H1 (cell line): ENCODE data around the gene TXNDC15. TPM values are rescaled to one million over a fixed set of nuclear protein-coding genes. Genes with fewer than 3 reads are reported as not detected.

Experiments
- CTCF ChIA-PET: fragments of 300-600 bp; sonication (Branson Sonifier 250); formaldehyde crosslinking; loops from one replicate; lab custom pipeline; 2021; ENCODE audit not compliant: partially characterized antibody; lab: Charles Lee
- POLR2A ChIA-PET: fragments of 300-600 bp; sonication (Branson Sonifier 250); formaldehyde crosslinking; loops from one replicate; lab custom pipeline; 2021; ENCODE audit warnings: inconsistent platforms; ENCODE audit not compliant: partially characterized antibody; lab: Charles Lee
- DNase-seq, 2 experiments: peaks; one replicate each; pipeline versions ENCODE4 v3.0.0 to v3.0.0-alpha.2; 2010 to 2022; ENCODE audit warnings: low spot score in 2 of 2, low read depth in 1 of 2, mixed read lengths in 1 of 2
- FAIRE-seq: peaks from 2 replicates; lab custom pipeline; 2011; peaks lifted over from hg19 to GRCh38; lab: Jason Lieb, UNC
- H2AFZ ChIP-seq: 2 replicates; pipeline ENCODE4 v1.8.1; 2012; ENCODE audit warnings: low read length, inconsistent platforms
- H2AK5ac ChIP-seq: 2 replicates; pipeline ENCODE4 v1.6.1; 2013; ENCODE audit warnings: low read depth, low read length
- H2BK120ac ChIP-seq: replicated peaks from 2 replicates; pipeline ENCODE3; 2013; ENCODE audit warnings: low read depth, low read length, inconsistent platforms
- H2BK12ac ChIP-seq: 2 replicates; pipeline ENCODE4 v1.6.1; 2013; ENCODE audit warnings: low read depth, low read length
- H2BK15ac ChIP-seq: 2 replicates; pipeline ENCODE4 v1.6.1; 2013; ENCODE audit warnings: low read length
- H2BK20ac ChIP-seq: 2 replicates; pipeline ENCODE4 v1.6.1; 2013; ENCODE audit warnings: low read length
- H2BK5ac ChIP-seq: 2 replicates; pipeline ENCODE4 v1.6.1; 2013; ENCODE audit warnings: low read depth, low read length
- H3K14ac ChIP-seq: 2 replicates; pipeline ENCODE4 v1.6.1; 2013; ENCODE audit warnings: inconsistent platforms; ENCODE audit not compliant: insufficient read length
- H3K18ac ChIP-seq: 2 replicates; pipeline ENCODE4 v1.6.1; 2013; ENCODE audit warnings: low read length; ENCODE audit errors: extremely low read depth
- H3K23ac ChIP-seq: 2 replicates; pipeline ENCODE4 v1.6.1; 2013; ENCODE audit warnings: inconsistent platforms; ENCODE audit not compliant: insufficient read length
- H3K23me2 ChIP-seq: 2 replicates; pipeline ENCODE4 v1.6.1; 2013; ENCODE audit warnings: low read depth, low read length
- H3K27ac ChIP-seq: 2 replicates; pipeline ENCODE4 v1.6.1; 2011; ENCODE audit warnings: low read depth, low read length, inconsistent platforms
- H3K27me3 ChIP-seq, 4 experiments: replicated peaks in 1 of 4; 1 replicate in 1 of 4; 2 replicates in 3 of 4; pipeline versions ENCODE4 v1.6.1 to v1.8.1; 2011 to 2013; ENCODE audit warnings: low read length in 3 of 4, mild to moderate bottlenecking in 3 of 4, inconsistent platforms in 2 of 4, mixed read lengths in 2 of 4, moderate library complexity in 1 of 4; ENCODE audit not compliant: control insufficient read depth in 3 of 4, insufficient read depth in 3 of 4; ENCODE audit errors: extremely low read depth in 1 of 4
- H3K36me3 ChIP-seq, 4 experiments: 2 replicates each; pipeline versions ENCODE4 v1.6.1 to v1.8.1; 2011 to 2013; ENCODE audit warnings: mild to moderate bottlenecking in 4 of 4, low read length in 3 of 4, moderate library complexity in 2 of 4, control low read depth in 1 of 4, inconsistent platforms in 1 of 4; ENCODE audit not compliant: insufficient read depth in 4 of 4, control insufficient read depth in 2 of 4
- H3K4ac ChIP-seq: replicated peaks from 2 replicates; pipeline ENCODE3; 2013; ENCODE audit warnings: low read length, low read depth, mixed read lengths, inconsistent platforms; ENCODE audit not compliant: insufficient read length
- H3K4me1 ChIP-seq, 4 experiments: replicated peaks in 1 of 4; 1 replicate in 1 of 4; 2 replicates in 3 of 4; pipeline versions ENCODE4 v1.6.1 to v1.8.1; 2011 to 2013; ENCODE audit warnings: low read length in 3 of 4, inconsistent platforms in 2 of 4, mixed read lengths in 1 of 4; ENCODE audit not compliant: insufficient read depth in 4 of 4, control insufficient read depth in 3 of 4
- H3K4me2 ChIP-seq, 2 experiments: 2 replicates each; pipeline versions ENCODE4 v1.6.1 to v1.8.1; 2011 to 2013; ENCODE audit warnings: low read depth in 2 of 2, low read length in 2 of 2, control low read depth in 1 of 2, inconsistent platforms in 1 of 2, mild to moderate bottlenecking in 1 of 2; ENCODE audit not compliant: insufficient read depth in 1 of 2
- H3K4me3 ChIP-seq, 4 experiments: fragments of 200-600, 300-600 bp in 1 of 4; sonication (generic), shearing (Covaris generic), sonication (Bioruptor Twin) in 1 of 4; 2 replicates each; pipeline versions ENCODE4 v1.5.1 to v1.8.1; 2011 to 2016; ENCODE audit warnings: low read length in 4 of 4, low read depth in 3 of 4, control low read depth in 2 of 4, inconsistent platforms in 2 of 4, mild to moderate bottlenecking in 2 of 4, mixed read lengths in 1 of 4, moderate library complexity in 1 of 4; ENCODE audit not compliant: insufficient read depth in 2 of 4; ENCODE audit errors: extremely low read depth in 1 of 4
- H3K56ac ChIP-seq: replicated peaks from 2 replicates; pipeline ENCODE3; 2013; ENCODE audit warnings: low read depth, mild to moderate bottlenecking, mixed read lengths, low read length, inconsistent platforms; ENCODE audit not compliant: insufficient read length
- H3K79me1 ChIP-seq: 2 replicates; pipeline ENCODE4 v1.6.1; 2013; ENCODE audit warnings: low read depth, low read length, control low read depth
- H3K79me2 ChIP-seq, 2 experiments: 2 replicates each; pipeline versions ENCODE4 v1.6.1 to v1.8.1; 2012 to 2013; ENCODE audit warnings: low read length in 2 of 2, mild to moderate bottlenecking in 2 of 2, inconsistent platforms in 1 of 2; ENCODE audit not compliant: insufficient read depth in 2 of 2, control insufficient read depth in 1 of 2
- H3K9ac ChIP-seq, 4 experiments: replicated peaks in 1 of 4; 1 replicate in 1 of 4; 2 replicates in 3 of 4; pipeline versions ENCODE4 v1.6.1 to v1.8.1; 2011 to 2013; ENCODE audit warnings: low read depth in 3 of 4, low read length in 3 of 4, control low read depth in 2 of 4, mild to moderate bottlenecking in 2 of 4, moderate library complexity in 2 of 4, inconsistent platforms in 1 of 4; ENCODE audit errors: extremely low read depth in 1 of 4
- H3K9me3 ChIP-seq, 2 experiments: 2 replicates each; pipeline versions ENCODE4 v1.6.1 to v1.8.1; 2012 to 2013; ENCODE audit warnings: mild to moderate bottlenecking in 2 of 2, moderate library complexity in 2 of 2, control low read depth in 1 of 2, inconsistent platforms in 1 of 2, low read depth in 1 of 2, low read length in 1 of 2, mixed read lengths in 1 of 2; ENCODE audit not compliant: insufficient read depth in 2 of 2
- H4K20me1 ChIP-seq, 2 experiments: replicated peaks in 1 of 2; 2 replicates each; pipeline versions ENCODE3 to v1.8.1; 2011 to 2013; ENCODE audit warnings: inconsistent platforms in 2 of 2, low read length in 2 of 2, mild to moderate bottlenecking in 1 of 2; ENCODE audit not compliant: insufficient read depth in 2 of 2, control insufficient read depth in 1 of 2
- H4K5ac ChIP-seq: 2 replicates; pipeline ENCODE4 v1.6.1; 2013; ENCODE audit warnings: low read length, low read depth, mixed read lengths, inconsistent platforms; ENCODE audit not compliant: insufficient read length
- H4K8ac ChIP-seq: 2 replicates; pipeline ENCODE4 v1.8.0; 2013; ENCODE audit warnings: mild to moderate bottlenecking, moderate library complexity, low read length, inconsistent platforms; ENCODE audit not compliant: insufficient read depth; ENCODE audit errors: extremely low read depth
- H4K91ac ChIP-seq: replicated peaks from 2 replicates; pipeline ENCODE3; 2013; ENCODE audit warnings: low read length, mixed read lengths, inconsistent platforms; ENCODE audit not compliant: insufficient read length
- ASH2L ChIP-seq: fragments of 200-600, 300-600 bp; sonication (generic); IDR thresholded peaks from one replicate; pipeline ENCODE4 v1.7.1; 2017; ENCODE audit warnings: low read length
- E2F6 ChIP-seq: IDR thresholded peaks from 2 replicates; pipeline ENCODE4 v1.6.1; 2012; ENCODE audit warnings: inconsistent platforms
- GABPA ChIP-seq: IDR thresholded peaks from 2 replicates; pipeline ENCODE4 v1.6.1; 2011; ENCODE audit warnings: mild to moderate bottlenecking, low read length, moderate library complexity, borderline replicate concordance; ENCODE audit not compliant: insufficient read depth
- HDAC2 ChIP-seq, 2 experiments: fragments of 300-600 bp in 1 of 2; sonication (generic) in 1 of 2; IDR thresholded peaks; 2 replicates each; pipeline ENCODE4 v1.6.1; 2011 to 2012; ENCODE audit warnings: low read depth in 2 of 2, low read length in 2 of 2, mild to moderate bottlenecking in 2 of 2, moderate library complexity in 2 of 2, borderline replicate concordance in 1 of 2, inconsistent platforms in 1 of 2
- POU5F1 ChIP-seq: IDR thresholded peaks from 2 replicates; pipeline ENCODE4 v1.6.1; 2011; ENCODE audit warnings: low read depth, mild to moderate bottlenecking, low read length, moderate library complexity
- RNF2 ChIP-seq: fragments of 200-900, 300-1000 bp; sonication (generic); IDR thresholded peaks from 2 replicates; pipeline ENCODE4 v1.7.1; 2016; ENCODE audit warnings: borderline replicate concordance, low read depth, mild to moderate bottlenecking, antibody characterized with exemption, low read length; ENCODE audit not compliant: poor library complexity, severe bottlenecking; ENCODE audit errors: missing control alignments
- RXRA ChIP-seq: IDR thresholded peaks from 2 replicates; pipeline ENCODE4 v1.6.1; 2011; ENCODE audit warnings: low read depth, mild to moderate bottlenecking, low read length, moderate library complexity; ENCODE audit not compliant: insufficient read depth
- SP2 ChIP-seq: IDR thresholded peaks from 2 replicates; pipeline ENCODE4 v1.6.1; 2012; ENCODE audit warnings: mild to moderate bottlenecking, low read length, inconsistent platforms
- TBP ChIP-seq: IDR thresholded peaks from 2 replicates; pipeline ENCODE4 v1.6.1; 2011; ENCODE audit warnings: low read depth, low read length, improper control_type of control experiment
- WGBS, 2 experiments: shearing (Covaris generic) in 1 of 2; methylation state at CpG; one replicate each; pipeline versions ENCODE4 v1.1.6 to v1.1.7; 2013 to 2015; ENCODE audit warnings: low lambda C conversion rate in 2 of 2, mixed read lengths in 2 of 2, inconsistent platforms in 1 of 2, low coverage in 1 of 2, missing lambda C conversion rate in 1 of 2; ENCODE audit not compliant: insufficient replicate concordance in 2 of 2, insufficient coverage in 1 of 2, insufficient read length in 1 of 2; ENCODE audit errors: extremely low coverage in 1 of 2, missing lambda C conversion rate in 1 of 2; 5-methylcytosine and 5-hydroxymethylcytosine counted together
- polyA plus RNA-seq, 7 experiments: library from polyadenylated mRNA; depleted of rRNA in 3 of 7; stranded (reverse) in 5 of 7; unstranded in 2 of 7; fragments of >200 nt in 5 of 7; fragments of 200-250 nt in 2 of 7; gene quantifications; 1 replicate in 5 of 7; 2 replicates in 1 of 7; 4 replicates in 1 of 7; pipeline versions ENCODE4 v1.2.1 to v1.2.3, GENCODE V29; 2011 to 2013; ENCODE audit warnings: missing spikeins in 2 of 7, mixed read lengths in 2 of 7
- total RNA-seq: library from RNA; stranded (reverse); fragmentation: NEBNext Ultra II Directional; extraction: Animal tissue kit (Norgen Biotek cat#: 25700); gene quantifications from 2 replicates; pipeline ENCODE4 v1.2.1, GENCODE V29; 2021

The TXNDC15 gene
- total and polyA plus RNA-seq, 2 of the 8 experiments (the other 6 are each of a cell fraction or from before 2014, with no cell fraction given), result 20.1 to 30.8 TPM

GRCh38 chr5:134892282-134892681 lies 18.1 kb downstream of the TXNDC15 start:
- ChIA-PET CTCF (interaction anchor here (1.2 to 3.1 kb wide), 2 partner anchors 11 to 14 kb away, joined by 3 to 18 read pairs; partner anchors contain the start of gene PCBD2), POLR2A (interaction anchor here (1.0 to 3.2 kb wide), 4 partner anchors 9 to 18 kb away, joined by 4 to 13 read pairs (median 4); partner anchors contain the start of genes PCBD2 and TXNDC15)
- TF ChIP-seq RNF2, result no peak
- TF ChIP-seq TBP, result no peak
- no peak for TF ChIP-seq HDAC2 (IDR thresholded peaks at IDR 0.05; ENCODE audit: borderline replicate concordance in 1 of 2, low read depth in 2 of 2, low read length in 2 of 2)
- no peak for TF ChIP-seq E2F6
- TF ChIP-seq RXRA, result no peak
- TF ChIP-seq POU5F1, result no peak
- no peak for TF ChIP-seq ASH2L
- TF ChIP-seq SP2, result no peak
- no peak for TF ChIP-seq GABPA
- no peaks in the 10 kb centered on the region; the same call in 1 of the 2 replicates for H3K79me1 ChIP-seq
- H4K91ac ChIP-seq, result no peak overlapping the region
- H4K5ac ChIP-seq, result no peak overlapping the region
- no peak overlapping the region for H3K23ac ChIP-seq
- H3K9ac ChIP-seq, result no peak overlapping the region
- H2BK15ac ChIP-seq, result no peak overlapping the region
- peaks cover 0 to 4% (median 0%) of the 10 kb centered on the region in 4 experiments; a peak in 2 of 7 replicates for H3K4me1 ChIP-seq
- H2BK120ac ChIP-seq, result no peak overlapping the region
- no peak overlapping the region for H2AFZ ChIP-seq
- 0 out of 8 replicates have a peak, but pooled peaks cover 0 to 3% (median 0%) of the 10 kb centered on the region in 4 experiments for H3K36me3 ChIP-seq
- H2AK5ac ChIP-seq, result no peak overlapping the region
- H3K4ac ChIP-seq, result no peak overlapping the region
- H3K18ac ChIP-seq, result no peak overlapping the region
- no peaks in the 10 kb centered on the region; a peak in 1 of 4 replicates for H3K79me2 ChIP-seq
- no peaks in the 10 kb centered on the region for H3K9me3 ChIP-seq
- no peaks in the 10 kb centered on the region for H3K23me2 ChIP-seq
- H4K20me1 ChIP-seq, result peaks cover 0 to 1% of the 10 kb centered on the region in 2 experiments
- H3K4me3 ChIP-seq, result no peak overlapping the region
- DNase-seq (no peak), FAIRE-seq (no peak)
- no peak overlapping the region for H2BK20ac ChIP-seq
- no peak overlapping the region for H4K8ac ChIP-seq
- H2BK12ac ChIP-seq, result no peak overlapping the region
- no peak overlapping the region for H3K14ac ChIP-seq
- no peak overlapping the region for H3K56ac ChIP-seq
- 81% methylated on average over 3 of the region's 3 CpGs; no CpG with 5 or more reads in 1 of the 2 experiments for WGBS, 2 experiments
- no peaks in the 10 kb centered on the region for H3K27me3 ChIP-seq
- no peak overlapping the region for H3K27ac ChIP-seq
- no peak overlapping the region for H2BK5ac ChIP-seq
- H3K4me2 ChIP-seq, result no peak overlapping the region
